ENCODE measurements around the gene RAB33A. TPM values are rescaled to one million over a fixed set of nuclear protein-coding genes. Genes with fewer than 3 reads are reported as not detected.
A peak's percentile ranks its signal among the peaks of the same experiment; 100 is the strongest.

RAB33A gene
- total RNA-seq: 10 to 100 TPM; 28.2 to 28.8 TPM

DNA sequence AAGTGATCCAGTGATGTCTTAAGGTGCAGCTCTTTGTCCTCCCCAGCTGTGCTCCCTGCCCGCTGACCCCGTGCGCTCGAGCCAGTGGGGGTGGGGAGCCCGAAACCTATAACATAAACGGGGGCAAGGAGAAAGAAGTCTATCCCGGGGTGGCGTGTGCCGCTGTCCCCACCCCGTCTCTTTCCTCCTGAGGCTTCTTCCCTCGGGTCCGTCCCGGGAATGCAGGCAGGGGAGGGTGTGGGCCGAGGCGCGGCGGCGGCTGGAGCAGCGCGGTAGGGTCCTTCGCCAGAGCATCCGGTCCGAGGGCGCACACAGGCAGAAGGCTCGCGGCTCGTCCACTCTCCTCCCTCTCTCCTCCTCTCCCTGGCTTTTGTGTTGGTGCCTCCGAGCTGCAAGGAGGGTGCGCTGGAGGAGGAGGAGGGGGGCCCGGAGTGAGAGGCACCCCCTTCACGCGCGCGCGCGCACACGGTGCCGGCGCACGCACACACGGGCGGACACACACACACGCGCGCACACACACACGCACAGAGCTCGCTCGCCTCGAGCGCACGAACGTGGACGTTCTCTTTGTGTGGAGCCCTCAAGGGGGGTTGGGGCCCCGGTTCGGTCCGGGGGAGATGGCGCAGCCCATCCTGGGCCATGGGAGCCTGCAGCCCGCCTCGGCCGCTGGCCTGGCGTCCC lies at the start of gene RAB33A:
Gene RAB33A (plus strand): TSS at position 517 of the 681 bp plus-strand sequence. CDS start 101 bp downstream, at position 618.
- H3K4me1 Mint-ChIP-seq (ENCODE audit: low read depth): peaks cover 37% of the 10 kb centered on the region
- ChIA-PET POLR2A (interaction anchor here (0.8 to 1.8 kb wide), 5 partner anchors 11 to 111 kb away, joined by 3 to 5 read pairs (median 3); partner anchors contain the start of gene ELF4), CTCF (interaction anchor here (1.6 to 2.8 kb wide), 2 partner anchors 87 to 92 kb away, joined by 4 to 12 read pairs; no protein-coding TSS in a partner anchor)
- DNase-seq (peak; percentile 49), ATAC-seq (peak; percentile 15)
- peak within 1 kb of the TSS; percentile 92 for H3K27ac Mint-ChIP-seq
- TF ChIP-seq, protein P1, sequence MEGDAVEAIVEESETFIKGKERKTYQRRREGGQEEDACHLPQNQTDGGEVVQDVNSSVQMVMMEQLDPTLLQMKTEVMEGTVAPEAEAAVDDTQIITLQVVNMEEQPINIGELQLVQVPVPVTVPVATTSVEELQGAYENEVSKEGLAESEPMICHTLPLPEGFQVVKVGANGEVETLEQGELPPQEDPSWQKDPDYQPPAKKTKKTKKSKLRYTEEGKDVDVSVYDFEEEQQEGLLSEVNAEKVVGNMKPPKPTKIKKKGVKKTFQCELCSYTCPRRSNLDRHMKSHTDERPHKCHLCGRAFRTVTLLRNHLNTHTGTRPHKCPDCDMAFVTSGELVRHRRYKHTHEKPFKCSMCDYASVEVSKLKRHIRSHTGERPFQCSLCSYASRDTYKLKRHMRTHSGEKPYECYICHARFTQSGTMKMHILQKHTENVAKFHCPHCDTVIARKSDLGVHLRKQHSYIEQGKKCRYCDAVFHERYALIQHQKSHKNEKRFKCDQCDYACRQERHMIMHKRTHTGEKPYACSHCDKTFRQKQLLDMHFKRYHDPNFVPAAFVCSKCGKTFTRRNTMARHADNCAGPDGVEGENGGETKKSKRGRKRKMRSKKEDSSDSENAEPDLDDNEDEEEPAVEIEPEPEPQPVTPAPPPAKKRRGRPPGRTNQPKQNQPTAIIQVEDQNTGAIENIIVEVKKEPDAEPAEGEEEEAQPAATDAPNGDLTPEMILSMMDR (IDR thresholded peaks at IDR 0.05): no peak
- intact Hi-C loops (cut with micrococcal nuclease): loop anchor here (5.0 kb wide), 1 partner anchor 89 kb away; no protein-coding TSS in a partner anchor
- peaks cover 12% of the 10 kb centered on the region for H3K36me3 Mint-ChIP-seq (ENCODE audit: low read depth)
- H3K4me3 Mint-ChIP-seq: peak within 1 kb of the TSS; percentile 93
- no peaks in the 10 kb centered on the region for H3K9me3 Mint-ChIP-seq
- H3K27me3 Mint-ChIP-seq: no peaks in the 10 kb centered on the region

DNA sequence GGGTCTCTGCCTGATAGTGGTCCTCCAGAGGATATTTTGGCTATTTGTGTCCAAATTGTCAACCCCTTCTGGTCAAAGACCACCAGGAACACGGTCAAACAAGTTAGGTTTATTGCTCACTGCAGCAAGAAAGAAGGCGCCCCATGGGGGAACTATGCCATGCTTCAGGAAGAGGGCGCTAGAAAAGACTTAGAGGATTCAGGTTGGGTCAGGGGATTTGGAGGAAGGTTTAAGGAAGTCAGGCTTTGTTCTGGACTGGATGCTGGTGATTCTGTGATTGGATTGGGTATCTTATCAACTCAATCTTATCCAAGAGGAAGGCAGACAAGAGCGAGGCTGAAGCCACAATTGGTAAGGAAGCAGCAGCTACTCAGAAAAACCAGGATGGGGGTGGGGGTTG lies 47.2 kb upstream of the RAB33A start:
- peaks cover 8% of the 10 kb centered on the region for H3K4me1 Mint-ChIP-seq (ENCODE audit: low read depth)
- no peaks in the 10 kb centered on the region for H3K9me3 Mint-ChIP-seq
- H3K27ac Mint-ChIP-seq: no peak overlapping the region
- no peaks in the 10 kb centered on the region for H3K27me3 Mint-ChIP-seq
- TF ChIP-seq, protein P1 (IDR thresholded peaks at IDR 0.05): no peak
- CTCF ChIA-PET: no interaction called here
- POLR2A ChIA-PET: no interaction called here
- H3K36me3 Mint-ChIP-seq (ENCODE audit: low read depth): peaks cover 12% of the 10 kb centered on the region
- ATAC-seq (no peak), DNase-seq (no peak)
- no peak overlapping the region for H3K4me3 Mint-ChIP-seq
- intact Hi-C loops (cut with micrococcal nuclease): no loop called here

DNA sequence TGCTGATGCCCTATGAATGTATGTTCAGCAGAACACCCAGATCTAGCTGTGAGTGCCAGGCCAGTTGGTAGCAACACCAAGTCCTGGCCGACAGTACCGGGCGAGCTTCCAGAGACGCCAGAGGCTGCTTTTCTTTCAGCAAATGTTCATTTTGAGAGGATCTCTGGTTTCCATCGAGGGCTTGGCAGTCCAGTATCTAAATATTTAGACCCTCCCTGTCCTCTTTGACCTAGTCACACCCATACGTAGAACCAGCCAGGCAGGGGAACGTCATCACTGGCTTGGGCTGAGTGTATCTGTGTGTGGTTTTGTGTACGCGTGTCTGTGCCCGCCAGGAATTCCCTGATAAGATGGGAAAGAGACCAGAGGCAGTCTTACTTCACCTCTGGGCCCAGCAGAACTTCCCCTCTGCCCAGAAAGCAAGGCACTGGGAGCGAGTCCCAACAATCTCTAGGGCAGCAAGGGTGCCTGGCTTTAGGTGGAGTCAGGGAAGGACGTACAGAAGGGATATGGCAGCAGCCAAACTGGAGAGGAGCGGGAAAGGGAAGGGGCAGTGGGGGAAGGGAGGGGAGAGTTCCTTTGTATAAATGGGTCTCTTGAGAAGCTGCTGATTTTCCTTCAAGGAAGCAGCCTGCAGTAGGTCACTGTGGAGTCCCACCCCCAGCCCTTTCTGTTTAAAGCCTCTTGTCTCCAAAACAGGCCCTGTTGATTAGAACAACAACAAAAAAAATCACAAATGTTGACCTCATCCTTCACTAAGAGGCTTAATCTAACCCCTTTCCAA lies 46.5 kb upstream of the RAB33A start:
- TF ChIP-seq, protein P1 (IDR thresholded peaks at IDR 0.05): no peak
- ChIA-PET CTCF (interaction anchor here (0.6 kb wide), 1 partner anchor 46 kb away, joined by 3 read pairs; no protein-coding TSS in a partner anchor), POLR2A (interaction anchor here (0.6 kb wide), 1 partner anchor 88 kb away, joined by 4 read pairs; no protein-coding TSS in a partner anchor)
- Mint-ChIP-seq H3K27me3 (no peaks in the 10 kb centered on the region), H3K9me3 (no peaks in the 10 kb centered on the region), H3K36me3 (ENCODE audit: low read depth) (peaks cover 12% of the 10 kb centered on the region), H3K4me1 (ENCODE audit: low read depth) (peaks cover under 1% of the 10 kb centered on the region), H3K27ac (no peak overlapping the region), H3K4me3 (no peak overlapping the region)
- ATAC-seq (no peak), DNase-seq (no peak)
- intact Hi-C loops (cut with micrococcal nuclease): no loop called here

DNA sequence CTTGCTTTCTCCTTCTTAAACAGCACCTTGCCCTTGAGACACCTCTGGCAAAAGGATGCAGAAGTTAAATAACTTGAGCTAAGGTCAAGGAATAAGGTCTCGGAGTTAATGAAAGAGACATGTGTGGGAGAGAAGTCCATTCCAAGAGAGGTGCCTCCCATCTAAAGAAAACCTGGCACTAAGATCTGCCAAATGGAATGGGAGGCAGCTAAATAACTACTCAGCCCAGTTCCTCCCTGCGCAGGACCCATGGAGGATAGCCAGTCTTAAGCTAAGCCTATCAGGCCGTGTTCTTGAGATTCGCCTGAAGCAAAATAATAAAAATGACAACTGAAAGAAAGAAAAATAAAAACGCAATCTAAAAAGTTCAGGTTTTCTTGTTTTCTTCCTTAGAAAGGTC lies 40.8 kb upstream of the RAB33A start:
- H3K9me3 Mint-ChIP-seq: no peaks in the 10 kb centered on the region
- no peak for DNase-seq
- no peak overlapping the region for H3K4me3 Mint-ChIP-seq
- TF ChIP-seq, protein P1 (IDR thresholded peaks at IDR 0.05): no peak
- H3K27ac Mint-ChIP-seq: no peak overlapping the region
- ChIA-PET CTCF (interaction anchor here (1.7 to 2.4 kb wide), 3 partner anchors 10 to 61 kb away, joined by 4 to 8 read pairs (median 5); no protein-coding TSS in a partner anchor), POLR2A (interaction anchor here (0.7 kb wide), 1 partner anchor 32 kb away, joined by 5 read pairs; no protein-coding TSS in a partner anchor)
- no peaks in the 10 kb centered on the region for H3K4me1 Mint-ChIP-seq (ENCODE audit: low read depth)
- ATAC-seq: no peak
- H3K36me3 Mint-ChIP-seq (ENCODE audit: low read depth): peaks cover 16% of the 10 kb centered on the region
- intact Hi-C loops (cut with micrococcal nuclease): no loop called here
- no peaks in the 10 kb centered on the region for H3K27me3 Mint-ChIP-seq
